Spleen (tissue), 7 donors: ENCODE data around the gene CCNJL.

ENCODE experiments used
- POLR2AphosphoS5 ChIP-seq, 3 donors: sonication (generic); formaldehyde crosslinking; IDR thresholded peaks; one replicate each; pipeline ENCODE4 v1.5.1; 2017; ENCODE audit warnings: antibody characterized with exemption in 3 of 3
- TF ChIP-seq, protein P1 (sequence below), 11 experiments: fragments of 200-600 bp in 7 of 11; fragments of 450-650 bp in 4 of 11; sonication (generic) in 4 of 11; IDR thresholded peaks in 8 of 11; conservative IDR thresholded peaks in 3 of 11; 1 replicate in 7 of 11; 2 replicates in 4 of 11; pipeline versions ENCODE4 v1.4.0 to v1.8.0; 2016 to 2021; ENCODE audit warnings: antibody characterized with exemption in 11 of 11, inconsistent platforms in 4 of 11, mild to moderate bottlenecking in 1 of 11
- donor health status: DM: no; HTN: no; CAD: no; lungs with moderate emphysema.
- donor health status: DM: no; HTN: no; CAD: no.
- donor health status: DM: no; HTN: no; CAD: no.

GRCh38 chr5:160227012-160227411 is 85.4 kb downstream of the CCNJL start:
- TF ChIP-seq, protein P1, sequence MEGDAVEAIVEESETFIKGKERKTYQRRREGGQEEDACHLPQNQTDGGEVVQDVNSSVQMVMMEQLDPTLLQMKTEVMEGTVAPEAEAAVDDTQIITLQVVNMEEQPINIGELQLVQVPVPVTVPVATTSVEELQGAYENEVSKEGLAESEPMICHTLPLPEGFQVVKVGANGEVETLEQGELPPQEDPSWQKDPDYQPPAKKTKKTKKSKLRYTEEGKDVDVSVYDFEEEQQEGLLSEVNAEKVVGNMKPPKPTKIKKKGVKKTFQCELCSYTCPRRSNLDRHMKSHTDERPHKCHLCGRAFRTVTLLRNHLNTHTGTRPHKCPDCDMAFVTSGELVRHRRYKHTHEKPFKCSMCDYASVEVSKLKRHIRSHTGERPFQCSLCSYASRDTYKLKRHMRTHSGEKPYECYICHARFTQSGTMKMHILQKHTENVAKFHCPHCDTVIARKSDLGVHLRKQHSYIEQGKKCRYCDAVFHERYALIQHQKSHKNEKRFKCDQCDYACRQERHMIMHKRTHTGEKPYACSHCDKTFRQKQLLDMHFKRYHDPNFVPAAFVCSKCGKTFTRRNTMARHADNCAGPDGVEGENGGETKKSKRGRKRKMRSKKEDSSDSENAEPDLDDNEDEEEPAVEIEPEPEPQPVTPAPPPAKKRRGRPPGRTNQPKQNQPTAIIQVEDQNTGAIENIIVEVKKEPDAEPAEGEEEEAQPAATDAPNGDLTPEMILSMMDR (IDR thresholded peaks at IDR 0.05 in 8 of 11, conservative IDR thresholded peaks at IDR 0.05 in 3 of 11), result no peak
- TF ChIP-seq POLR2AphosphoS5 (IDR thresholded peaks at IDR 0.05), result no peak
